Measurements from ENCODE around the gene RPS6KA5.

RPS6KA5 gene

DNA sequence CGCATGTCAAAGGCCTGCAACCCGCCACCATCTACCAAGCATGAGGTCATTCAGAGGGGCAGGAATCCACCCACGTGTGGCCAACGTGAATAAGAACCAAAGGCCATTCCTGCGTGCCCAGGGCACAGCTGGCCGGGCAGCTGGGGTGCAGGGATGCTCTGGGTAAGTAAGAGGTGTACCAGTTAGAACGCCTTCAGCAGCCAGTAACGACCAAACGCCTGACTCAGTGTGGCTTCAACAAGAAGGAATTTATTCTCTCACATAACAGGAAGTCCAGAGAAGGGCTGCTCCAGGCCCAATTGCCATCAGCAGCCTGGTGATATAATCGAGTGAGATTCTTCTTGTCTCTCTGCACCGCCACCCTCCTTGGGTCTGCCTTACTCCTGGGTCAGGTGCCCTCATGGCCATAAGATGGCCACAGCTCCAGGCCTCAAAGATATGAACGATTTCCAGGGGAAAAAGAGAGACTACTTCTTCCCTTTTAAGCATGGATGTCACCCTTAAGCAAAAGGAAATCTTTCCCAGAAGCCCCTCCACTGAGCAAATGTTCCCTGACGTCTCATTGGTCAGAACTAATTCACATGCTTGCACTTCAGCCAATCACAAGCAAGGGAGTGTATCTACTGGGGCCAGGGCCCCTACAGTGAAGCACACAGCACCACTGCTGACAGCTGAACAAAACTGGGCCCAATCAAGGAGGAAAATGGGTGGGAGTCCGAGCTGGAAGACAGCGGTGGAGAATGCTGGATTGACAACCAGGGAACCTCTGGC lies 251.5 kb downstream of the RPS6KA5 start:
- DNase-seq (ENCODE audit: low read depth) = no peak

DNA sequence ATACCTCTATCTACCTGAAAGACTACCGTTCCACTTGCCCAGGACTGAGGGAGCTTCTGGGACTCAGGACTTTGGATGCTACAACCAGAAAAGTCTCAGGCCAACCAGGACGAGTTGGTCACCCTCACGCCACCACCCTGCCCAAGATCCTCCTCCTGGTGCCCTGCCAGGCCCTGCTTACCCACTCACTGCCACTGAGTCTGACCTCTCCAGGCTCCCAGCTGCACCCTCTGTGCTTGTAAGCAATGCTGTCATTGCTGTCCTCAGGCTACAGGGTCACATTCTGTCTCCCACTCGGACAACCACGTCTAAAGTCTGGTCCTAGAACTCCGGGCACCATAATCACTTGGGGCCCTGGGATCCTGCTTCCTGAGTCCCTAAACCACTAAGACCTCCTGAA lies 253.4 kb downstream of the RPS6KA5 start:
- DNase-seq (ENCODE audit: low read depth) = no peak

DNA sequence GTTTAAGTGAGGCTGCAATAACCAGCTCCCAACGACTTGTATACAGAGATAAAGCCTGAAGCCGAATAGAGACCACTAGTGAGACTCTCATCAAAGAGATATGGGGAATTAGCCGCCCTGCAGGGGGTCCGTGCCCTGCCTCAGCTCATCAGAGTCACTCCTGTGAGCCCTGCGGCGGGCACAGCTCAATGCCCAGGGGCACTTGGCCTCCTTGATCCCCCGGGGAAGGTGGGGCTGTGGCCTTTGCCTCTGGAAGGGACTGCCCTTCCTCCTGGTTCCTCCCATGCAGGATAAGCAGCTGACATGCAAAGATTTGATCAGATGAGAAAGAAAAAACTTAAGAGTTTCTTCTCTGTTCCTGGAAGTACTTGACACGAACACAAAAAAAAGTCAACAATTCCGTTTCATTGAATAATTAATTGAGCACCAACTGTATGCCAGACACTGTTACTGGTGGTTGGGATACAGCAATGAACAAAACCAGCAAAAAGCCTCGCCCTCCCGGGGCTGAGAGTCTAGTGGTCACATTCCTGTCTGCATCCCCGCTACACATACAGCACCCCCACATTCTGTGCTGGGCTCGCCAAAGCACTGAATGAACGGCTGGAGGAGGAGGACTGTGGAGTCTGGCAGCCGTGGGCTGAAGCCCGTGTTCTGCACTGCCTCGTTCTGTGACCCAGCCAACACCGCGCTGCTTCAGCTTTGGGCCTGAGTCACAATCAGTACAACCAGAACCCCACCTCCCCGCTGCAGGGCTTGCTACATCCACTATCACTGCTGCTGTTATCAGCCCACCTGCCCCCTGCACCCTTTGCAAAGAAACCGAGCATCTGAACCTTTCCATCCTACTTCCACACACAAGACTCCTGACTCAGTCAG lies 254.5 kb downstream of the RPS6KA5 start:
- DNase-seq (ENCODE audit: low read depth) = no peak

DNA sequence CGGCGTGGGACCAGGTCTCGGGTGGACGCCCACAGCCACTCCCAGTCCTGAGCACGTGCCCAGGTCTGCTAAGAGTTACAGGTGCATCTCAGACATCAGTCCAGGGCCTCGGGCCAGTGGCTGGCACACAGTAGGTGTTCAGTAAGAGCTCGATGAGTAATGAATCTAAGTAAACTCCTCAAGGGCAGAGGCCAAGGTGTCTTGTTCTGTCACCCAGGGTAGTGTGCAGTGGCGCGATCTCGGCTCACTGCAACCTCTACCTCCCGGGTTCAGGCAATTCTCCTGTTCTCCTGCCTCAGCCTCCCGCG lies 255.4 kb downstream of the RPS6KA5 start:
- no peak for DNase-seq (ENCODE audit: low read depth)

DNA sequence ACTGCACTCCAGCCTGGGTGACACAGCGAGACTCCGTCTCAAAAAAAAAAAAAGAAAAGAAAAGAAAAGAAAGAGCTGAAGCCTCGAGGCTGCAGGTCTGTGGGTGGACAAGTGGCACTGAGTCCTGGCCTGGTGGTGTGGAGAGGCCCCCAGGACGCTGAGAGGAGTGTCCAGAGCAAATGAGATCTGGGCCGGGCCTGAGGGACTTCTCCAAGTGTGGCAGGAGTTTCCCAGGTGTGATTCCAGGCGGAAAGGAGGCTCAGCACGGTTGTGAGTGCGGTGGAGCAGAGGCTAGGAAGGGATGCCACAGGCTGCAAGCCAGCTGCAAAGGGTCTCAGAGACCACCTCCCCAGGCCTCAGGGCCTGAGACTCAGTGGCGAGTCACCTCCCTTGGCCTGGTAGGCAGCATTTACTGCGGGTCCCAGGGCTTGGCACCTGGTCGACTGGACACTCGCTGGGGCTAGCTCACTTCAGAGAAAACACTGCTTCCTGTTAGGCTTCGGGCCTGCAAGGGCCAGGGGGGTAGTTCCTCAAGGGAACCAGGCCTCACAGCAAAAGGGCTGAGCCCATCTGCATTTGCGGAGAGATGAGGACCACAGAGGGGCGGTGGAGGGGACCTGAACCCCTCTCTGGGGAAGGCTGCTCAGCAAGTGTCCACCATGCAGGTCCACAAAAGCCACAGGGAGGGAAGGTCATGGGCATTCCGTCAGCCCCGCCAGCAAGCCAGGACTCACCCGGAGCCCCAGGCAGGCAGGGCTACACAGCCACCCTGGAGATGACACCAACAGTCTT lies 256.0 kb downstream of the RPS6KA5 start:
- no peak for DNase-seq (ENCODE audit: low read depth)

DNA sequence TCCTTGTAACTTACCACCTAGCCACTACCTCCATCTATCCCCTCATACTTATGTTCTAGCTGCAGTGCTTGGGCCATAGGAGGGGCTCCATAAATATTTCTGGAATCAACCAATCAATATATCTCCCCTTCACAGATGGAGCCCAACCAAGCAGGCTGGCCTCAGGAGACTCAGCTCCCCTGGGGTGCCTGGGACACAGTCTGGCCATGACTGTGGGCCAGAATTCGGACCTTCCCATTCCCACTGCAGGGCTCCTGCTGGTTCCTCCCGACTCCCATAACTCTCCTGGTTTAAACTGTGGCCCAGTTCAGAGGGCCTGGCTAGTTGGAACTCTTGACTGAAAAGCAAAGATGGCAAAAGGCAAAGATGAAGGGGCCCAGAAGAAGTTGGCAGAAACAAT lies 257.2 kb downstream of the RPS6KA5 start:
- no peak for DNase-seq (ENCODE audit: low read depth)

DNA sequence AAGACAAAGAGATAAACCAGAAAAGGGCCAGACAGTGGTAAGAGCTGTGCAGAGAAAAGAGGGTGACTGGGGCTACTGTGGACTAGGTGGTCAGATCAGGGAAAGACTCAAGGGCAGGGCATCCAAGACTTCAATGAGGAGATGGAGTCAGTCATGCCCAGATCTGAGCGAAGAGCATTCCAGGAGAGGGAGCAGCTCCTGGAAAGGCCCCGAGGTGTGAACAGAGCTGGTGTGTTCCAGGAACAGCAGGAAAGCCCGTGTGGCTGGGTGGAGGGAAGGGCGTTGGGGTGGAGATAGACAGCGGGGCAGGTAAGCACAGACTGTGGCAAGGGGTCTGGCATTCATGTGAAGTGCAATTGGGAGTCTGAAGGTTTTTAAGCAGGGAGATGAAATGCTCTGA lies 261.0 kb downstream of the RPS6KA5 start:
- DNase-seq (ENCODE audit: low read depth) = no peak

DNA sequence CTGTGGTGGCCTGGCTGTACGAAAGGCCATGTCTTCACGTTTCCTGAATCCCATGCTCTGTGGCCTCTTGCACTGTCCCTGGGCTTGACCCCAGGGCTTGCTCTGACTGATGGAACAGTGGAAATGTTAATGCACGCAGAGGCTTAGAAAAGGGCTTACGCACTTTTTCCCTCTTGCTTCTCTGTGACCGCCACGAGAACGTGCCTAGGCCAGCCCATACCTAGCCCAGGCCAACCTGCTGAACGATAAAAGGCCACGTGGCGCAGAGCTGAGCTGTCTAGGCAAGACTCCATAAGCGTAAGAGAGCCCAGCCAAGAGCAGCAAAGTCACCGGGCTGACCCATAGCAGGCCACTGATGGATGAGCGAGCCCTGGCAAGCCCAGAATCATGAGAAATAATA lies 262.5 kb downstream of the RPS6KA5 start:
- DNase-seq (ENCODE audit: low read depth) = no peak
